ENCODE measurements around the gene BAX. TPM values are rescaled to one million over a fixed set of nuclear protein-coding genes. Genes with fewer than 3 reads are reported as not detected.

BAX gene
- total RNA-seq, 1 experiment from 2014 or later, result 346 TPM

GRCh38 chr19:48935864-48936263, 18.8 kb upstream of the BAX start:
- ChIA-PET POLR2A (interaction anchor here (0.7 kb wide), 1 partner anchor 12 kb away, joined by 3 read pairs; no protein-coding TSS in a partner anchor), CTCF (interaction anchor here (0.6 to 1.9 kb wide), 6 partner anchors 26 to 149 kb away, joined by 4 to 29 read pairs (median 4); partner anchors contain the start of genes GYS1 and RUVBL2)
- no peak for TF ChIP-seq RORB (CRISPR knock-in tag; IDR thresholded peaks at IDR 0.05)
- no peak for TF ChIP-seq CTCF (IDR thresholded peaks at IDR 0.05)
- no peak for TF ChIP-seq ZSCAN18 (CRISPR knock-in tag; IDR thresholded peaks at IDR 0.05)
- TF ChIP-seq ZNF423 (CRISPR knock-in tag; IDR thresholded peaks at IDR 0.05), result no peak
- TF ChIP-seq ZNF138 (CRISPR knock-in tag; conservative IDR thresholded peaks at IDR 0.05), result no peak
- TF ChIP-seq ZNF416 (CRISPR knock-in tag; IDR thresholded peaks at IDR 0.05), result no peak
- no peak for TF ChIP-seq TCF7 (CRISPR knock-in tag; IDR thresholded peaks at IDR 0.05; ENCODE audit: low read depth)
- no peak for TF ChIP-seq NFATC4 (CRISPR knock-in tag; IDR thresholded peaks at IDR 0.05)
- TF ChIP-seq, protein P1, sequence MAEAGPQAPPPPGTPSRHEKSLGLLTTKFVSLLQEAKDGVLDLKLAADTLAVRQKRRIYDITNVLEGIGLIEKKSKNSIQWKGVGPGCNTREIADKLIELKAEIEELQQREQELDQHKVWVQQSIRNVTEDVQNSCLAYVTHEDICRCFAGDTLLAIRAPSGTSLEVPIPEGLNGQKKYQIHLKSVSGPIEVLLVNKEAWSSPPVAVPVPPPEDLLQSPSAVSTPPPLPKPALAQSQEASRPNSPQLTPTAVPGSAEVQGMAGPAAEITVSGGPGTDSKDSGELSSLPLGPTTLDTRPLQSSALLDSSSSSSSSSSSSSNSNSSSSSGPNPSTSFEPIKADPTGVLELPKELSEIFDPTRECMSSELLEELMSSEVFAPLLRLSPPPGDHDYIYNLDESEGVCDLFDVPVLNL (CRISPR knock-in tag; IDR thresholded peaks at IDR 0.05; ENCODE audit: borderline replicate concordance, low read depth), result no peak
- TF ChIP-seq, protein P2, sequence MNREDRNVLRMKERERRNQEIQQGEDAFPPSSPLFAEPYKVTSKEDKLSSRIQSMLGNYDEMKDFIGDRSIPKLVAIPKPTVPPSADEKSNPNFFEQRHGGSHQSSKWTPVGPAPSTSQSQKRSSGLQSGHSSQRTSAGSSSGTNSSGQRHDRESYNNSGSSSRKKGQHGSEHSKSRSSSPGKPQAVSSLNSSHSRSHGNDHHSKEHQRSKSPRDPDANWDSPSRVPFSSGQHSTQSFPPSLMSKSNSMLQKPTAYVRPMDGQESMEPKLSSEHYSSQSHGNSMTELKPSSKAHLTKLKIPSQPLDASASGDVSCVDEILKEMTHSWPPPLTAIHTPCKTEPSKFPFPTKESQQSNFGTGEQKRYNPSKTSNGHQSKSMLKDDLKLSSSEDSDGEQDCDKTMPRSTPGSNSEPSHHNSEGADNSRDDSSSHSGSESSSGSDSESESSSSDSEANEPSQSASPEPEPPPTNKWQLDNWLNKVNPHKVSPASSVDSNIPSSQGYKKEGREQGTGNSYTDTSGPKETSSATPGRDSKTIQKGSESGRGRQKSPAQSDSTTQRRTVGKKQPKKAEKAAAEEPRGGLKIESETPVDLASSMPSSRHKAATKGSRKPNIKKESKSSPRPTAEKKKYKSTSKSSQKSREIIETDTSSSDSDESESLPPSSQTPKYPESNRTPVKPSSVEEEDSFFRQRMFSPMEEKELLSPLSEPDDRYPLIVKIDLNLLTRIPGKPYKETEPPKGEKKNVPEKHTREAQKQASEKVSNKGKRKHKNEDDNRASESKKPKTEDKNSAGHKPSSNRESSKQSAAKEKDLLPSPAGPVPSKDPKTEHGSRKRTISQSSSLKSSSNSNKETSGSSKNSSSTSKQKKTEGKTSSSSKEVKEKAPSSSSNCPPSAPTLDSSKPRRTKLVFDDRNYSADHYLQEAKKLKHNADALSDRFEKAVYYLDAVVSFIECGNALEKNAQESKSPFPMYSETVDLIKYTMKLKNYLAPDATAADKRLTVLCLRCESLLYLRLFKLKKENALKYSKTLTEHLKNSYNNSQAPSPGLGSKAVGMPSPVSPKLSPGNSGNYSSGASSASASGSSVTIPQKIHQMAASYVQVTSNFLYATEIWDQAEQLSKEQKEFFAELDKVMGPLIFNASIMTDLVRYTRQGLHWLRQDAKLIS (CRISPR knock-in tag; IDR thresholded peaks at IDR 0.05; ENCODE audit: borderline replicate concordance), result no peak
- TF ChIP-seq, protein P3, sequence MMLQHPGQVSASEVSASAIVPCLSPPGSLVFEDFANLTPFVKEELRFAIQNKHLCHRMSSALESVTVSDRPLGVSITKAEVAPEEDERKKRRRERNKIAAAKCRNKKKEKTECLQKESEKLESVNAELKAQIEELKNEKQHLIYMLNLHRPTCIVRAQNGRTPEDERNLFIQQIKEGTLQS (CRISPR knock-in tag; conservative IDR thresholded peaks at IDR 0.05), result no peak
- TF ChIP-seq ELF4 (CRISPR knock-in tag; IDR thresholded peaks at IDR 0.05; ENCODE audit: low read depth), result no peak
- TF ChIP-seq CREB1 (CRISPR knock-in tag; IDR thresholded peaks at IDR 0.05), result no peak
- peaks cover 17% of the 10 kb centered on the region for H3K4me1 Mint-ChIP-seq
- peaks cover 43% of the 10 kb centered on the region for H3K27me3 Mint-ChIP-seq (ENCODE audit: low read depth)
- no peak overlapping the region for H3K4me3 Mint-ChIP-seq
- ATAC-seq (no peak), DNase-seq (ENCODE audit: low spot score) (no peak)
- H3K36me3 Mint-ChIP-seq, result peaks cover 4% of the 10 kb centered on the region
- H3K27ac Mint-ChIP-seq, result no peak overlapping the region
- H3K9me3 Mint-ChIP-seq, result peaks cover under 1% of the 10 kb centered on the region

- no peak for DNase-seq (ENCODE audit: low spot score)
- peaks cover 13% of the 10 kb centered on the region for H3K36me3 Mint-ChIP-seq
- peaks cover 6% of the 10 kb centered on the region for H3K9me3 Mint-ChIP-seq
- no peak overlapping the region for H3K4me3 Mint-ChIP-seq
- POLR2A ChIA-PET, result no interaction called here
- CTCF ChIA-PET, result interaction anchor here (1.2 kb wide), 1 partner anchor 32 kb away, joined by 4 read pairs; no protein-coding TSS in a partner anchor
- H3K4me1 Mint-ChIP-seq, result peaks cover 15% of the 10 kb centered on the region
- no peak for ATAC-seq
- TF ChIP-seq TEAD1 (CRISPR knock-in tag; IDR thresholded peaks at IDR 0.05), result no peak
- TF ChIP-seq ZNF219 (CRISPR knock-in tag; IDR thresholded peaks at IDR 0.05; ENCODE audit: borderline replicate concordance), result no peak
- TF ChIP-seq, protein P1 (CRISPR knock-in tag; IDR thresholded peaks at IDR 0.05; ENCODE audit: borderline replicate concordance, low read depth), result no peak
- TF ChIP-seq JAZF1 (CRISPR knock-in tag; IDR thresholded peaks at IDR 0.05), result no peak
- TF ChIP-seq ZNF317 (CRISPR knock-in tag; IDR thresholded peaks at IDR 0.05; ENCODE audit: borderline replicate concordance, low read depth), result no peak
- H3K27me3 Mint-ChIP-seq (ENCODE audit: low read depth), result peaks cover 28% of the 10 kb centered on the region
- H3K27ac Mint-ChIP-seq, result no peak overlapping the region
Measured at GRCh38 chr19:48938256-48938655, 16.4 kb upstream of the BAX start.
